Measurements from ENCODE around the gene CDKN2A.

Gene CDKN2A

DNA sequence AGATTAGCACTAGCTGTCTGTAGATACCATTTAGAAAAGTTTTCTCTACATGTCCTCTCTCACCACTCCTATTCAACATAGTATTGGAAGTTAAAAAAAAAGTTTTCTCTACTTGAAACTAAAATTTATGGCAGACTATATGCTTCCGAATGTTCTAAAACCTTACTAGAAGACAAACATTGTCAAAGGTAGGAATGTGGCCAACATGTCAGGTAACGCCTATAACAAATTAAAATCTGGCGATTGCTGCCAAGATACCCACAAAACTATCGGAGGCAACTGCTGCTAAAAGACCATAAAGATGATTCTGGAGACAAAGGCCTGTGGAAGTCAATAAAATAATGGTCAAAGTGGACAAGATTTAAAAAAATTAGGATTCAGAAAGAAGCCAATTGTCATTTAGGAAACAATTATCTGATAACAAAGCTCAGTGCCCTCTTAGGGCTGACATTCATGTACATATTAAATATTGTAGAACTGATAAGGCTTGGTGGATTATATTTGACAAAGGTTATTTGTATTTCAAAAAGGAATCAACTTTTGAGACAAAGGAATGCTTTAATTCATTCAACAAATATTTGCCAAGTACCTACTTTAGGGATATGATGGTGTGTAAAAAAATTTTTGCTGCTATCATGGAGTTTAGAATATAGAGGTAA, 52.7 kb downstream of the CDKN2A start:
- no peak for DNase-seq (ENCODE audit: low read depth)

DNA sequence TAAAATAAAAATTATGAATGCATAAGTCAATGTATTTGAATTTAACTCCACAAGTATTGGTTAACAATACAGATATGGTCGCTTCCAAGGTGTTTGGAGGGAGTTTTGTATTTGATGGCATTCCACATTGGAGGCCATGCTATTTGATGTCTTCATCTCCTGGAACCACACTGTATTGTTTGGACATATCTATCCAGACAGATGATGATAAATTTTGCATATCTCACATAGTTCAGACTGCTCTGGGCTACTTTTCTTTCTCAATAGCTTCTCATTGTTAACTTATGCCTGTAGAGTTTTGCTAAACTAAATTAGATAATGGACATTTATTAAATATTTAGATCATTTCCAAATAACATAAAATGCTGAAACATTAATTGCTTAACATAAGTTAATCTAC, 58.0 kb downstream of the CDKN2A start:
- DNase-seq (ENCODE audit: low read depth) = no peak

DNA sequence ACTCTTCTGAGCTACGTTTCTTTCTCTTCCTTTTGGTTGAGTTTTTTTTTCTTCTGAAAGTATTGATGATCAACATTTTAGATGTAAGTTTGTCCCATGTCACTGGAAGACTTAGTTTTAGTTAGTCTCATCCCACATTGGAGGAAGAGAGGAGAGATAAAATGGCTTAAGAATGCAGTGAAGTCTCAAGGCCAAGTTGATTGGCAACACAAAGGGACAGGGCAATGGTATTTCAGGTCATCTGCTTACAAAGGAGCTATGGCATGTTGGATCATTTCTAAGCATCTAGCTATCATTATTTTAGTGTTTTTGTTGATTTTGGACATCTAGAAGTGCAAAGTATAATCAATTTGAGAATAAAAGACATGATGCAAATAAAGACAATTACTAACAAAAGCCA, 58.6 kb downstream of the CDKN2A start:
- no peak for DNase-seq (ENCODE audit: low read depth)

DNA sequence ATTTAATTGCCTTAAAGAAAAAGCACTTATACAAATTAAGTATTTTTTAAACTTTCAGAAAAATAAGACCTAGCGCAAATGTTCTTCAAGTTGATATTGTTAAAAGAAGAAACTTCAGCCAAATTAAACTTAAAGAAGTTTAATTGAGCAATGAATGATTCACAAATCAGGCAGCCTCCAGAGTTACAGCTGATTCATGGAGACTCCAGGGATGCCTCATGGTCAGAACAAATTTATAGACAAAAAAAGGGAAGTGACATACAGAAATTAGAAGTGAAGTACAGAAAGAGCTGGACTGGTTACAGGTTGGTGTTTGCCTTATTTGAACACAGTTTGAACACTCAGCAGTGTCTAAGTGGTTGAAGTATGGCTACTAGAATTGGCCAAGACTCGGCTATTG, 60.3 kb downstream of the CDKN2A start:
- DNase-seq (ENCODE audit: low read depth) = no peak

DNA sequence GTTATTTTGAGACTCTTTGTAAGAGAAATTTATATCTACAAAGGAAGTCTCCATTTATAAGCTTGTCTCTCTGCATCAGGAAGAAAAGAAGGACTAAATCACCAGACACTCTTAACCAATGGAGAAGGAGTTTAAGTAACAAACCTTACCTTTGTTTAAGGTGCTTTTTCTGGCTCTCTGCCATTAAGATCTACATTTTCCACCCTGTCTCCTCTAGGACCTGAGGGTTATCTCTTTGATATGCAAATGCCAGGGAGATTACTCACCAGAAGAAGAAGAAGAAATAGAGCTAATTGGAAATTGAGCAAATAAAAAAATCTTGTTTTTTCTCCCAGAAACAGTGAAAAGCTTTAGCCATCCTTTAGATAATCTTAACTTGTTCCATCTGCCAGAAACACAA, 60.9 kb downstream of the CDKN2A start:
- no peak for DNase-seq (ENCODE audit: low read depth)

DNA sequence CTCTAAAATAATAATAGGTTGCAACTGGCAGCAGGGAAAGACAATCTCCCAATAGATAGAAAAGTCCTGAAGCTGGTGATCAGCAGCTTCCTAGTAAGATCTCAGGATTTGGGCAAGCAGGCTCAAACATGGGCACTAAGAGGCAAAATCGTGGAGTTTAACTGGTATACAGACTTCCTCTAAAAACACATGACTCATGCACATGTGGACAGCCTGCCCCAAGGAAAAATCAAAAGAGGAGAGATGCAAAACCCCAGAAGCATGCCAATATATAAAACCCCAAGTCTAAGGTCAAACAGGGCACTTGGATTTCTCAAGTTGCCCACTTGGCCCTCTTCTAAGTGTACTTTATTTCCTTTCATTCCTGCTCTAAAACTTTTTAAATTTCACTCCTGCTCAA, 62.8 kb downstream of the CDKN2A start:
- DNase-seq (ENCODE audit: low read depth) = no peak

DNA sequence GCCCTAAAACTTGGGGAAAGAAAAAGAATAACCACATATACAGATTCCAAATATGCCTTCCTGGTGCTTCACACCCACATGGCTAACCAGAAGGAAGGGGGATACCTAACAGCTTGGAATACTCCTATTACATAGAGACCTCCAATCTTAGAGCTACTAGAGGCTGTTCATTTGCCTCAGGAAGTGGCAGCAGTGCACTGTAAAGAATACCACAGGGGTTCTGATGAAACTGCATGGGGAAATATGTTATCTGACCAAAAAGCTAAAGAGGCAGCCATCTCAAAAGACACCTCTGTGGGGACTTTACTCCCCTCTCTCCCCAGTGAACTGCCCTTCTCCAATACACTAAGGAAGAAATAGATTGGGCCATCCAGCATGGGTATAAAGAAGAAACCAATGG, 66.4 kb downstream of the CDKN2A start:
- no peak for DNase-seq (ENCODE audit: low read depth)

DNA sequence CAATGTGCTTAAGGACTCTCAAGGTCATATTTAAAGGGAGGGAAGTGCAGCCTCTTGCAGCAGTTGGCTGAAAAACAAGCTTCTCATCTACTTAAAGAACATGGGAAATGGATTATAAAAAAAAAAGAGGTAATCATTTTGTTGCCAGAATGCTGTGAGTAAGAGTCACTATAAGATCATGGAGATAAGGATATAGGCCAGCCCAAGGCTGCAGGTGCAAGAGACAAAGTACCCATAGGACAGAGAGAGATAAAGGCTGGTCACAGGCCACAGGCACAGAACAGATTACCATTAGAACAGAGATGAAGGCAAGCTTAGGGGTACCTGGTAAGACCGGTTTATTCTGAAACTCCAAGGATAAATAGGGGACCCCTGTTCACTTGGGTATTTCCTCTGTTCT, 70.5 kb downstream of the CDKN2A start:
- DNase-seq (ENCODE audit: low read depth) = no peak

DNA sequence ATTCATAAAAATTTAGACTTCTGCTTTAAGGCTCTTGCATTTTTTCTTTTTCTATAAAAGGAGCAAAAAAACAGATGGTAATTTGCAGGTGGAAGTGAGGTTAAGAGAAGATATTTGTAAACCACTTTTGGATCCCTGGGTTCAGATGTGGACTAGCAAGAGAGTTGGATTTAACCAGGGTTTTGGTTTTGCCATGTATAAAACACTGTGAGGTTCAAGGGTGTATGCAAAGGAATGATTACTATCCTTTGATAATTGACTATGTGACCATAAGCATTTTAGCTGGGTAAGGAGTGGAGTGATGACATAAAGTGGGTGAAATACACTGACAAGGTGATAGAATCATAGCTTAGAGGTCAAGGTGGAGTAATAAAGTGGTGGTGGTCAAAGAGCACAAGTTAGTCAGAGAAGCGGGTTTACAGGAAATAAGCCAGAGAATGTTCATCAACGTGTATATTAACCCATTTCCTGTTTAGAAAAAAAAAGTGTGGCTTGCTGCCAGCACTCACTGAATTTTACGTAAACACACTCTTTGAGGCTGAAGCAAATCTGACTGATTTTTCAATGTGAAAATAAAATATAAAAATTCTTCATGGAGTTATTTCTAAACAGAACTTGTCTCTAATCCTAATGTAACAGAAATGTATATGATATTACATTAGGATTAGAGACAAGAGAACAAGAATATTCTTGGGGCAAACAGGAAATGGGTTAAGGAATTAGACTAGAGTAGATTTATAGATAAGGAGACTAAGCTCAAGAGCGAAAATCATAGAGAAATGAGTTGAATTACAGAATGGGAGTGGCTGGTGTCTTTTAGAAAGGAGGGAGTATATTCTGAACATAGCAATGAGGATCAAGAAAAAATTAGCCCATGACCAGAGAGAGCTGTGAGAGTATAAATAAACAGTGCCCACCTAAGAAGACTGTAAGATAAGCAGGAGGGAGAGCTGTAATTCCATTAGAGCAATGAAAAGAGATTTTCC, 74.5 kb downstream of the CDKN2A start:
- peak; percentile 53 for DNase-seq (ENCODE audit: low read depth)

Measured in non-pigmented ciliary epithelial cell (primary cell).